B cell (primary cell): Measurements from ENCODE around the gene PACRG.

Source experiments
- CTCF ChIP-seq: fragments of 200-600 bp; IDR thresholded peaks from one replicate; pipeline ENCODE4 v1.8.0; 2022; ENCODE audit warnings: antibody characterized with exemption, mild to moderate bottlenecking
- EZH2 ChIP-seq: IDR thresholded peaks from 2 replicates; pipeline ENCODE4 v1.6.1; 2012; ENCODE audit warnings: borderline replicate concordance, low read depth, mild to moderate bottlenecking, moderate library complexity, low read length; ENCODE audit not compliant: insufficient read depth, poor library complexity, severe bottlenecking

GRCh38 chr6:163189609-163190008 is 461.8 kb downstream of the PACRG start:
- TF ChIP-seq EZH2 (no peak), CTCF (no peak)
